ENCODE data around the gene GRAMD1A.

The GRAMD1A gene

GRCh38 chr19:34963573-34964406 is 36.3 kb upstream of the GRAMD1A start, which contains the start of gene ZNF792 (continued):
- TF ChIP-seq BCL6B (tag by site-specific recombination; IDR thresholded peaks at IDR 0.05) (no peak), PRDM4 (tag by site-specific recombination; IDR thresholded peaks at IDR 0.05) (peak; percentile 57; the same call in 1 of the 2 replicates), KLF17 (tag by site-specific recombination; IDR thresholded peaks at IDR 0.05) (peak; percentile 75; the same call in 1 of the 2 replicates), ZSCAN18 (tag by site-specific recombination; IDR thresholded peaks at IDR 0.05) (no peak), SCRT1 (tag by site-specific recombination; IDR thresholded peaks at IDR 0.05; ENCODE audit: borderline replicate concordance) (no peak), HIC1 (tag by site-specific recombination; IDR thresholded peaks at IDR 0.05) (peak; percentile 84), OSR2 (tag by site-specific recombination; IDR thresholded peaks at IDR 0.05) (no peak), ZNF660 (tag by site-specific recombination; IDR thresholded peaks at IDR 0.05) (peak; percentile 77; the same call in 1 of the 2 replicates), ZNF112 (tag by site-specific recombination; IDR thresholded peaks at IDR 0.05) (no peak), ZNF174 (tag by site-specific recombination; IDR thresholded peaks at IDR 0.05) (no peak), MYNN (tag by site-specific recombination; IDR thresholded peaks at IDR 0.05; ENCODE audit: borderline replicate concordance) (no peak), ZNF610 (tag by site-specific recombination; IDR thresholded peaks at IDR 0.05; ENCODE audit: borderline replicate concordance) (peak; percentile 79; the same call in 1 of the 2 replicates), ZBTB20 (tag by site-specific recombination; IDR thresholded peaks at IDR 0.05) (peak; percentile 93; the same call in 1 of the 2 replicates), ZIC2 (tag by site-specific recombination; IDR thresholded peaks at IDR 0.05) (peak; percentile 95), ZNF776 (tag by site-specific recombination; IDR thresholded peaks at IDR 0.05; ENCODE audit: borderline replicate concordance) (no peak), ZNF426 (tag by site-specific recombination; IDR thresholded peaks at IDR 0.05) (no peak), ZNF549 (tag by site-specific recombination; IDR thresholded peaks at IDR 0.05) (peak; percentile 36; the same call in 1 of the 2 replicates), ZNF138 (tag by site-specific recombination; IDR thresholded peaks at IDR 0.05; ENCODE audit: borderline replicate concordance) (no peak), HOXD13 (CRISPR knock-in tag; IDR thresholded peaks at IDR 0.05; ENCODE audit: borderline replicate concordance) (no peak), ZNF76 (tag by site-specific recombination; IDR thresholded peaks at IDR 0.05; ENCODE audit: borderline replicate concordance, low read depth) (peak; percentile 49; the same call in 1 of the 2 replicates), ZNF148 (tag by site-specific recombination; IDR thresholded peaks at IDR 0.05; ENCODE audit: borderline replicate concordance) (0 out of 2 replicates have a peak, but pooled peaks have one; percentile 53), WT1 (tag by site-specific recombination; IDR thresholded peaks at IDR 0.05) (peak; percentile 44; the same call in 1 of the 2 replicates), TCF7L2 (IDR thresholded peaks at IDR 0.05; ENCODE audit: borderline replicate concordance, low read depth, low read length) (no peak), ZNF2 (tag by site-specific recombination; IDR thresholded peaks at IDR 0.05) (peak; percentile 94)
